Measurements from ENCODE around the gene AGPAT3. TPM values are rescaled to one million over a fixed set of nuclear protein-coding genes. Genes with fewer than 3 reads are reported as not detected.

The AGPAT3 gene
- total RNA-seq, 4 donors from 2014 or later, result 31.7 to 35.7 (median 33.0) TPM

- intact Hi-C loops (cut with DNase I), result no loop called here
- H3K36me3 ChIP-seq, result peaks cover 0 to 37% (median 19%) of the 10 kb centered on the region in 3 donors
- peaks cover 4 to 23% (median 6%) of the 10 kb centered on the region in 3 donors for H3K4me1 ChIP-seq
- DNase-seq, result no peak
- 43 to 68% methylated on average over 7 to 13 of the region's 22 CpGs for WGBS, 2 donors
- no peaks in the 10 kb centered on the region for H3K9me3 ChIP-seq
- H3K27ac ChIP-seq, result no peak overlapping the region
- TF ChIP-seq POLR2A (IDR thresholded peaks at IDR 0.05) (no peak), CTCF (IDR thresholded peaks at IDR 0.05) (no peak)
- no peak overlapping the region for H3K4me3 ChIP-seq
- H3K27me3 ChIP-seq, result no peaks in the 10 kb centered on the region
These were observed 120.7 kb downstream of the AGPAT3 start for GRCh38 chr21:43985690-43986251.

GRCh38 chr21:43986544-43987451 is 121.8 kb downstream of the AGPAT3 start:
- 45 to 50% methylated on average over 17 to 22 of the region's 22 CpGs for WGBS, 2 donors
- Histone ChIP-seq H3K27ac (no peak overlapping the region), H3K9me3 (no peaks in the 10 kb centered on the region), H3K4me3 (no peak overlapping the region), H3K36me3 (peaks cover 0 to 27% (median 9%) of the 10 kb centered on the region in 3 donors), H3K27me3 (no peaks in the 10 kb centered on the region), H3K4me1 (peaks cover 4 to 23% (median 6%) of the 10 kb centered on the region in 3 donors)
- no peak for DNase-seq
- TF ChIP-seq CTCF (IDR thresholded peaks at IDR 0.05), result no peak
- no peak for TF ChIP-seq POLR2A (IDR thresholded peaks at IDR 0.05)
- intact Hi-C loops (cut with DNase I), result no loop called here

- WGBS, 2 donors, result 58 to 65% methylated on average over 4 to 6 of the region's 6 CpGs
- H3K36me3 ChIP-seq, result peaks cover 0 to 20% (median 4%) of the 10 kb centered on the region in 3 donors
These were observed 122.5 kb downstream of the AGPAT3 start for GRCh38 chr21:43987509-43987908.

GRCh38 chr21:43988016-43988415 is 123.0 kb downstream of the AGPAT3 start:
- no peak for DNase-seq

More at GRCh38 chr21:43987509-43987908, 122.5 kb downstream of the AGPAT3 start:
- H3K4me1 ChIP-seq, result peaks cover 4 to 23% (median 6%) of the 10 kb centered on the region in 3 donors
- no peak overlapping the region for H3K27ac ChIP-seq
- TF ChIP-seq CTCF (IDR thresholded peaks at IDR 0.05) (no peak), POLR2A (IDR thresholded peaks at IDR 0.05) (no peak)
- H3K9me3 ChIP-seq, result no peaks in the 10 kb centered on the region
- intact Hi-C loops (cut with DNase I), result no loop called here
- H3K4me3 ChIP-seq, result no peak overlapping the region
- DNase-seq, result no peak
- H3K27me3 ChIP-seq, result no peaks in the 10 kb centered on the region

More at GRCh38 chr21:43988016-43988415, 123.0 kb downstream of the AGPAT3 start:
- peaks cover 4 to 23% (median 6%) of the 10 kb centered on the region in 3 donors for H3K4me1 ChIP-seq
- H3K27me3 ChIP-seq, result no peaks in the 10 kb centered on the region
- H3K36me3 ChIP-seq, result peaks cover 0 to 15% (median 0%) of the 10 kb centered on the region in 3 donors
- no peaks in the 10 kb centered on the region for H3K9me3 ChIP-seq
- WGBS, 2 donors, result 69 to 72% methylated on average over 5 of the region's 9 CpGs
- H3K27ac ChIP-seq, result no peak overlapping the region
- TF ChIP-seq POLR2A (IDR thresholded peaks at IDR 0.05) (no peak), CTCF (IDR thresholded peaks at IDR 0.05) (no peak)
- H3K4me3 ChIP-seq, result no peak overlapping the region
- intact Hi-C loops (cut with DNase I), result no loop called here

All from esophagus squamous epithelium (tissue), 5 donors.